ENCODE data around the gene CCDC141. TPM values are rescaled to one million over a fixed set of nuclear protein-coding genes. Genes with fewer than 3 reads are reported as not detected.
A peak's percentile ranks its signal among the peaks of the same experiment; 100 is the strongest.
"Not testable (repeated sequence)": the region's sequence is repeated elsewhere in the genome, so short reads cannot be mapped to it uniquely, and the experiment has no call there.

The CCDC141 gene
- total and polyA plus RNA-seq, 3 donors from 2014 or later = 2.2 to 25.9 (median 17.8) TPM

GRCh38 chr2:179051250-179051649 is 1.3 kb upstream of the CCDC141 start:
- no peak for DNase-seq
- intact Hi-C loops (cut with DNase I; ENCODE audit: low total_unique reads) = no loop called here
- Histone ChIP-seq H3K27ac (no peak overlapping the region), H3K4me3 (no peak overlapping the region), H3K4me1 (peaks cover 21% of the 10 kb centered on the region), H3K36me3 (ENCODE audit: low read depth, missing control alignments) (no peaks in the 10 kb centered on the region), H3K27me3 (no peaks in the 10 kb centered on the region), H3K9me3 (no peaks in the 10 kb centered on the region)
- TF ChIP-seq POLR2A (IDR thresholded peaks at IDR 0.05) (no peak), CTCF (IDR thresholded peaks at IDR 0.05) (no peak)
- WGBS, 2 donors = 39 to 52% methylated on average over 4 of the region's 4 CpGs

DNA sequence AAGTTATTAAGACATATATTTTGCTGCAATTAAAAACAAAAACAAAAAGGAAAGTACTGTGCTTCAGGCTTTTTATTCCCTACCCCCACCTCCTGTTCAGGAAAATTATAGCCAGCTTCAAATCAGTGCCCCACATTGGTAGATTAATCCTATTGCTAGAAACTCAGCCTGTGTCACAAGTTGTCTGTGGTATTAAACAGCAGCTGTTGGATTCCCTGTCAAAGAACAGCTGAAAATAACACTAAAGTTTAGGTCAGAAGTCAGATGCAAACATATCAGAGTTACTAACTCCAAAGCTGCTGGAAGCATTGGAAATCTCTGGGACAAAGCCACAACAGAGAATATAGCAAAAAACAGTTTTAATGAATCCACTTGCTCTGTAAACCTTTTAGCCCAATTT is 818 bp upstream of the CCDC141 start:
- TF ChIP-seq POLR2A (IDR thresholded peaks at IDR 0.05) (no peak), CTCF (IDR thresholded peaks at IDR 0.05) (no peak)
- H3K4me3 ChIP-seq = no peak overlapping the region
- intact Hi-C loops (cut with DNase I; ENCODE audit: low total_unique reads) = no loop called here
- no peak for DNase-seq
- peaks cover 21% of the 10 kb centered on the region for H3K4me1 ChIP-seq
- H3K9me3 ChIP-seq = no peaks in the 10 kb centered on the region
- H3K36me3 ChIP-seq (ENCODE audit: low read depth, missing control alignments) = no peaks in the 10 kb centered on the region
- H3K27ac ChIP-seq = peak overlapping the region in 1 of 2 donors; percentile 72
- no peaks in the 10 kb centered on the region for H3K27me3 ChIP-seq

DNA sequence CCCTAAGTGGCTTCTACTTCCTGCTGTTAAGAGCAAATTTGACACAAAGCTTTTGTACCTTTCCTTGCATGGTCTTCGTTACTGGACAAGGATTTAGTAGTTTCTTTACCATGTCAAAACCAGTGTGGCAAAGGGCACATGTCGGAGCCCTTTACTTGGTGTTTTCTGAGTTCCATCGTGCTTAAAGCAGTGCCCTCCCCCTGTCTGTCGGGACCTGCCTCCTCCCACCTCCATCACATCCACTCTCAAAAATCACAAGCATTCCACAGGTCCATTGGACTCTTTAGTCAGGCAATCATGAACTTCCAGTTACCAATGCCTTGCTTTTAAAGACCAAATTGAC is 763 bp downstream of the CCDC141 start:
- peak overlapping the region in 1 of 2 donors; percentile 15 for H3K4me3 ChIP-seq
- H3K36me3 ChIP-seq (ENCODE audit: low read depth, missing control alignments) = no peaks in the 10 kb centered on the region
- no peak for DNase-seq
- WGBS, 2 donors = 51 to 68% methylated on average over 4 of the region's 4 CpGs
- no peaks in the 10 kb centered on the region for H3K9me3 ChIP-seq
- H3K4me1 ChIP-seq = peaks cover 21% of the 10 kb centered on the region
- no peaks in the 10 kb centered on the region for H3K27me3 ChIP-seq
- TF ChIP-seq POLR2A (IDR thresholded peaks at IDR 0.05) (no peak), CTCF (IDR thresholded peaks at IDR 0.05) (no peak)
- H3K27ac ChIP-seq = peak overlapping the region; percentile 59 to 72
- intact Hi-C loops (cut with DNase I; ENCODE audit: low total_unique reads) = no loop called here

DNA sequence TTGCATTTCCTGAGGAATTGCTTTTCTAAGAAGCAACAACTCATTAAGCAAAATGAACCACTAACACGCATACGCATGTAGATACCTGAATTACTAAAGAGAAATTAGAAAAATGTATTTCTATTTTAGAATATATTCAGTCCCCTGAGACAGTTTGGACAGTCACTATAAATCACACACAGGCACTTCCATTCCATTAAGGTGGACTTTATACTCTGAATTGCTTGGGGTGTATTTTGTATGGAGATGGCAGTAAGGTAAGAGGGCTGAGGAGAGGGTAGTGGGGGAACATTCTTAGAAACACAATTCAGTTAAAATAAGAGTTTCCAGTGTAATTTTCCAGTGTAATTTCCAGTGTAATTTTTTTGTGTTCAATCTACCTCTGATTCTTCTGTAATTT is 1.8 kb downstream of the CCDC141 start:
- no peak overlapping the region for H3K4me3 ChIP-seq
- H3K27me3 ChIP-seq = no peaks in the 10 kb centered on the region
- no peak overlapping the region for H3K27ac ChIP-seq
- intact Hi-C loops (cut with DNase I; ENCODE audit: low total_unique reads) = no loop called here
- WGBS, 2 donors = 89 to 96% methylated on average over 2 of the region's 2 CpGs
- TF ChIP-seq POLR2A (IDR thresholded peaks at IDR 0.05) (no peak), CTCF (IDR thresholded peaks at IDR 0.05) (no peak)
- DNase-seq = no peak
- peaks cover 21% of the 10 kb centered on the region for H3K4me1 ChIP-seq
- H3K36me3 ChIP-seq (ENCODE audit: low read depth, missing control alignments) = no peaks in the 10 kb centered on the region
- H3K9me3 ChIP-seq = no peaks in the 10 kb centered on the region

GRCh38 chr2:179045602-179046001 is 4.3 kb downstream of the CCDC141 start:
- H3K27me3 ChIP-seq; H3K4me3 ChIP-seq; DNase-seq; H3K27ac ChIP-seq; H3K36me3 ChIP-seq (ENCODE audit: low read depth, missing control alignments); H3K9me3 ChIP-seq; intact Hi-C loops (cut with DNase I; ENCODE audit: low total_unique reads): not testable (repeated sequence)
- 0% methylated on average over 1 of the region's 1 CpG for WGBS, 2 donors
- H3K4me1 ChIP-seq = peaks cover 13% of the 10 kb centered on the region

Data from testis (tissue), 3 donors.